ENCODE results near the gene SRCAP.
A peak's percentile ranks its signal among the peaks of the same experiment; 100 is the strongest.

Gene SRCAP

GRCh38 chr16:30778549-30779244 is 79.7 kb downstream of the SRCAP start:
- no peak for DNase-seq

DNA sequence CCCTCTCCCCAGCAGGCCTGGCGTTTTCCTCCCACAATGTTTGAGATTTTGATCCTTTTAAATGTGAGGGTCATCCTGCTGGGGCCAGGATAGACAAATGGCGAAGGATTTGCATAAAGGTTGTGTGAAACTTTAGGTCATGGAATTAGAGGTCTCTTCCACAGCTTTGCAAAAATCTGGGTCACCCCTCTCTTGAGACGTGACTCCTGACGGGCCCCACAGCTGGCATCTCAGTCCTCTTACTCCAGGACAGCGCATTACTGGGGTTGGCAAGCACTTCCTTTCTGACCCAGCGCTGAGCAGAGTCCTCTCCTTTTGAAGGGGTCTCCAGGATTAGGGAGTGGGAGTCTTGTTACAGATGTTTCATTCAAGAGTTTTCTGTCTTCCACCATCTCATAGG is 80.6 kb downstream of the SRCAP start:
- DNase-seq, result no peak

- DNase-seq, result no peak
These were observed 81.0 kb downstream of the SRCAP start for GRCh38 chr16:30780021-30780420.

DNA sequence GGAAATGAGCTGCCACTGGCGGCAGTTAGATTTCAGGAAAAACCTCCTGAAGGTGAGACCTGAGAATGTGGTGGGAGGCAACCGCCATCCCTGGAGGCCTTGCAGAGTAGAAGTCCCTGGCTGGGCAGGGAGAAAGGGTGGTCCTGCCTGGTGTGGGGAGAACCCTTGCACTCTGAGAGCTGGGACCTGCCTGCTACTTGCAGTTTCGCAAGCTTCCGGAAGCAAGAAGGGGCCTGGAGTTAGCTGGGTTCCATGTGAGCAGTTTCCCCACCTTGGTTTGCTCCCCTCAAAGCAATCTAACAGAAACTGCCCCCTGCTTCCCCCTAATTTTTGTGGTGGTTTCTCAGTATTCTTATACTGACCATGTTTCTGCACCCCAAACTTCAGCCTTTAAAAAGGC is 81.6 kb downstream of the SRCAP start:
- DNase-seq, result no peak

- DNase-seq, result no peak
These were observed 83.7 kb downstream of the SRCAP start for GRCh38 chr16:30782486-30783279.

DNA sequence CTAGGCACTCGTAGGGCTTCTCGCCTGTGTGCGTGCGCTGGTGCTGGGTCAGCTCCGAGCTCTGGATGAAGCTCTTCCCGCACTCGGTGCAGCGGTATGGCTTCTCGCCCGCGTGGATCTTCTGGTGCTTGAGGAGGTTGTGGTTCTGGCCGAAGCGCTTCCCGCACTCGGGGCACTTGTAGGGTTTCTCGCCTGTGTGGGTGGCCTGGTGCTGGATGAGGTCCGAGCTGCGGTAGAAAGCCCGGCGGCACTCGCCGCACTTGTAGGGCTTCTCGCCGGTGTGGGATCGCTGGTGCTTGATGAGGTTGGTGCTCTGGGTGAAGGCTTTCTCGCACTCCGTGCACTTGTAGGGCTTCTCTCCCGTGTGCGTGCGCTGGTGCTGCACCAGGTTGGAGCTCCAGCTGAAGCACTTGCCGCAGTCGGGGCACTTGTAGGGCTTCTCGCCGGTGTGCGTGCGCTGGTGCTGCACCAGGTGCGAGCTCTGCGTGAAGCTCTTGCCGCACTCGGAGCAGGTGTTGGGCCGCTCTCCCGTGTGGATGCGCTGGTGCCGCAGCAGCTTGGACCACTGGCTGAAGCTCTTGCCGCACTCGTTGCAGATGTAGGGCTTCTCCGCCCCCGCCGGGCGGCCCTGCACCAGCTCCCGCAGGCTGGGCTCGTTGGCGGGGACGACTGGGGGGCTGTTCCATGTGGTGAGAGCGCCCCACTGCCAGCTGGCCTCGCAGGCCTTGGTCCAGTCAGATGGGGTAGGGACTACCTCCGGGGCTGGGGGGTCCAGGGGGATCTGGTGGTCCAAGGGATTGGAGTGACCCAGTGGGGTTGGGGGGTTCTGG is 84.5 kb downstream of the SRCAP start:
- no peak for DNase-seq

DNA sequence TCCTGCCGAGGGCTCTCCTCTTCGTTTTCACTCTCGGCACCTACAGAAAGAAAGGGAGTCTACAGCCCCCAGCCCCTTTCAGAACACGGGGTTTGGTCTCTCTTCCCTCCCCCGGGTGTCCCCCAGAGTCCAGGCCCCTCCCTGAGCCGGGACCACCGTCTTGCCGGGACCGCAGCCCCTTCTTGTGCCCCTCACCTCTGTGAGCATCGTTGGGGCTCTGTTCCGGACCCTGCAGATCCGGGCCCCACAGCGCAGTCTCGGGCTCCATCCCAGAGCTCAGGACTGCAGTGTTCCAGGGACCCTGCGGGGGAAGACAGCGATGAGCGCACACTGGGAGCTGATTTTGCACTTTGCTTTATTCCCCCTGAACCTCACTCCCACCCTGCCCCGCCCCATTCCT is 85.2 kb downstream of the SRCAP start:
- no peak for DNase-seq

- no peak for DNase-seq
These were observed 86.4 kb downstream of the SRCAP start for GRCh38 chr16:30785126-30786106.

DNA sequence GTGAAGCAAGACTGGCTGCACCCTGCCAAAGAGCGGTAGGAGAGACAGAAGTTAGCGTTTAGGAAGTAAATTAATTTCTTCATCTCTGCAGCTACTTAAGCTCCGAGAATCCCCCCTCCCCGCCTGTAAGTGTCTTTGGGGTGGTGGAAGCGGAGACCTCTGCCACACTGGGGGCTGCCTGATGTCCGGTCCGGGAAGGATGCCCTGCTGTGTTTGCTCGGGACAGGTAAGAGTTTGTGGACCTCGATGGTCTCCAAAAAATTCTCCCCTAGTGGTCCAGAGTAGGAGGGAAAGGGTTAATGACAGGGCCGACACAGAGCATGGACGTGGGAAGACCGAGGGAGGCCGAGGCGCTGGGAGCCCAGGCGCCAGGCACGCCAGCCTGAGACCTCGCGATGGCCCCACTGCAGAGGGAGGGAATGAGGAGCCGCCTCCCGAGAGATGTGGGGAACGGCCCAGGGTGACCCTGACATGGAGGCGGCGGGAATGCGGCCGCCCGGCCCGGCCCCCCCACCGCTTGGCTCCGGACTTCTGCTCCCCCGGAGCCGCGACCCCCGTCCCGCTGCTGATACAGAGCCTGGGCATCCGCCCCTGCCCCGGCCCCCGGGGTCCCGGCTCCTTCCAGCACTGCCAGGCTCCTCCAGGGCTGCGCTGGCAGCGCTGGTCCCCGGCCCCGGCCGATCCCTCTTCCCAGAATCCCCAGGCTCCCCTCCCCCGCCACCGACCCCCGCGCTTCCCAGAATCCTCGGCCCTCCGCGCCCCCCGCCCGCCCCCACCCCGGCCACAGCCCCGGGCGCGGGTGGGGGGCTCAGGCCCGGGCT is 87.4 kb downstream of the SRCAP start:
- DNase-seq, result no peak

GRCh38 chr16:30786936-30787612 is 88.1 kb downstream of the SRCAP start, which contains the start of gene ZNF629:
ZNF629 (minus strand) TSS chr16:30787205; CDS start chr16:30784482, 2,723 bp downstream.
- DNase-seq, result peak; percentile 71

DNA sequence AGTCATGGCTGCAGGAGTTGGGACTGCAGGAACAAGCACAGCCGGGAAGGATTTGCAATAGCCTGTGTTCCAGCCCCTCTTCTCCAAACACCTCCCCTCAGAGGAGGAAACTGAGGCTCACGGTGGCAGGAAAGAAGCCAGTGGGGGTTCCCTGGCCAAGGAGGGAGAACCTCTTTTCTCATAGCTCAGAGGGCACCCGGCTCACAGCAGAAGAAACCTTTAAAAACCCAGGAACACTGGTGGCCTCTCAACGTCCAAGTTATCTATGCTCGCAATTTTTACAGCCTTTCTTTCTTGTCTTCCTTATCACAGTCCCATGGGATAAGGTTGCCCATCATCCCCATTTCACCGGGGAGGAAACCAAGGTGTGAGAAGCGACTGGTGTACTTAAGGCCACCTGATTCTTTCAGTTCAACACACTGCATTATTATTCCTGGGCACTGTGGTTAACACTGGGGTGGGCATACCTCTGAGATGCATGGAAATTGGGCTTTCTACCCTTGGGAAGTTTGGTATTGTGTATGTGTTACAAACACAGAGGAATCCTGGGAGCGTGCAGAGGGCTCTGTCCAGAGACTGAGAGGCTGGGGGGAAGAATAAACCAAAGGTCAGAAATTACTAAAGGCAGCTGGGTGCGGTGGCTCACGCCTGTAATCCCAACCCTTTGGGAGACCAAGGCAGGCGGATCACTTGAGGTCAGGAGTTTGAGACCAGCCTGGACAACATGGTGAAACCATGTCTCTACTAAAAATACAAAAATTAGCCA is 88.8 kb downstream of the SRCAP start:
- DNase-seq, result no peak

All from activated CD8-positive, alpha-beta memory T cell treated with anti-CD3 and anti-CD28 coated beads, Interleukin-2, amount 50 U/mL, for 48 hours (primary cell).